Measurements from ENCODE around the gene CHRM5.
"Not testable (repeated sequence)": the region's sequence is repeated elsewhere in the genome, so short reads cannot be mapped to it uniquely, and the experiment has no call there.

The CHRM5 gene

DNA sequence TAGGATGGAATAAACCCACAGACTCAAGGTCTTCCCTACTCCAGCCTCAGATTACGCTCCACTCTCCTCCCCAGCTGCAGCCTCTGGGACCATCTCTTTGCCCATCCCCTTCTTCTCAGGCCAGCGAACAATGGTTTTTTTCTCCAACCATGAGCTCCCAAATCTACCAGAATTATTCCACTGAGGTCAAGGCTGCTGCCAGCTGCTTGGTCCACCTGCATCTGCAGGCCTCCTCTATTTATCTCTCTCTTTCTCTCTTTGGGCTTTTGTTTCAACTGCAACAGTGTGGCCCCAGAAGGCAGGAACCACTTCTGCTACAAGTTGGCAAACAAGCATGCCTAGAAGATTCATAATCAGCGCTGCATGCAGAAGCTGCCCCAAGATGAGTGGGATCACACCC lies 19.1 kb downstream of the CHRM5 start:
- H3K4me3 ChIP-seq (ENCODE audit: low read length), result no peak overlapping the region
- no peak for DNase-seq (ENCODE audit: low read depth)
- TF ChIP-seq, protein P1, sequence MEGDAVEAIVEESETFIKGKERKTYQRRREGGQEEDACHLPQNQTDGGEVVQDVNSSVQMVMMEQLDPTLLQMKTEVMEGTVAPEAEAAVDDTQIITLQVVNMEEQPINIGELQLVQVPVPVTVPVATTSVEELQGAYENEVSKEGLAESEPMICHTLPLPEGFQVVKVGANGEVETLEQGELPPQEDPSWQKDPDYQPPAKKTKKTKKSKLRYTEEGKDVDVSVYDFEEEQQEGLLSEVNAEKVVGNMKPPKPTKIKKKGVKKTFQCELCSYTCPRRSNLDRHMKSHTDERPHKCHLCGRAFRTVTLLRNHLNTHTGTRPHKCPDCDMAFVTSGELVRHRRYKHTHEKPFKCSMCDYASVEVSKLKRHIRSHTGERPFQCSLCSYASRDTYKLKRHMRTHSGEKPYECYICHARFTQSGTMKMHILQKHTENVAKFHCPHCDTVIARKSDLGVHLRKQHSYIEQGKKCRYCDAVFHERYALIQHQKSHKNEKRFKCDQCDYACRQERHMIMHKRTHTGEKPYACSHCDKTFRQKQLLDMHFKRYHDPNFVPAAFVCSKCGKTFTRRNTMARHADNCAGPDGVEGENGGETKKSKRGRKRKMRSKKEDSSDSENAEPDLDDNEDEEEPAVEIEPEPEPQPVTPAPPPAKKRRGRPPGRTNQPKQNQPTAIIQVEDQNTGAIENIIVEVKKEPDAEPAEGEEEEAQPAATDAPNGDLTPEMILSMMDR (conservative IDR thresholded peaks at IDR 0.05; ENCODE audit: low read length), result no peak

DNA sequence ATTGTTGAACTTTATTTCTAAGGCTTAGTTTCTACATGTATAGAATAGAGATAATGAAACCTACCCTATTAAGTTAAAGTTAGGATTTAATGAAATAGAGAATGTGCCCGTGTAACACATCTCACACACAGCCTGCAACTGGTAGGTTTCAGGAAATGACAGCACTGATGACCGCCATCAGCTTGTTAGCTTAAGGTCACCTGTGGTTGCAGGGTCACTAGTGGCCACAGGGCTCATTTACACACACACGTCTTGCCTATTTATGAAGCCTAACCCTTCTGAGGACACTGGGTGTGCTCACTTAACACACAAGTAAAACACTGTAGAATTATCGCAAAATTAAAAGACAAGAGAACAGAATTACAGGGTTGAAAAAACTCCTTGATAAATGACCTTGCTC lies 20.1 kb downstream of the CHRM5 start:
- no peak for DNase-seq (ENCODE audit: low read depth)
- TF ChIP-seq, protein P1 (conservative IDR thresholded peaks at IDR 0.05; ENCODE audit: low read length), result no peak
- H3K4me3 ChIP-seq (ENCODE audit: low read length), result no peak overlapping the region

DNA sequence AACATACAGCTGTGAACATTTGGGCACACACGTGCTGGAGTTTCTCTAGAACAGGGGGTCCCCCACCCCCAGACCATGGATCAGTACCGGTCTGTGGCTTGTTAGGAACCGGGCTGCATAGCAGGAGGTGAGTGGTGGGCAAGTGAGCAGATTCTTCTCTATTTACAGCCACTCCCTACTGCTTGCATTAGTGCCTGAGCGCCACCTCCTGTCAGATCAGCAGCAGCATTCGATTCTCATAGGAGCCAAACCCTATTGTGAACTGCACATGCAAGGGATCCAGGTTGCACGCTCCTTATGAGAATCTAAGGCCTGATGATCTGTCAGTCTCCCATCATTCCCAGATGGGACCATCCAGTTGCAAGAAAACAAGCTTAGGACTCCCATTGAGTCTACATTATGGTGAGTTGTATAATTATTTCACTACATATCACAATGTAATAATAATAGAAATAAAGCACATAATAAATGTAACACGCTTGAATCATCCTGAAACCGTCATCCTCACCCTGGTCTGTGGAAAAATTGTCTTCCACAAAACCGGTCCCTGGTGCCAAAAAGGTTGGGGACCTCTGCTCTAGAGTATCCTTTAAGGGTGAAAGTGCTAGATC lies 25.8 kb downstream of the CHRM5 start:
- no peak overlapping the region for H3K4me3 ChIP-seq (ENCODE audit: low read length)
- TF ChIP-seq, protein P1 (conservative IDR thresholded peaks at IDR 0.05; ENCODE audit: low read length), result peak; percentile 52
- peak; percentile 18 for DNase-seq (ENCODE audit: low read depth)

DNA sequence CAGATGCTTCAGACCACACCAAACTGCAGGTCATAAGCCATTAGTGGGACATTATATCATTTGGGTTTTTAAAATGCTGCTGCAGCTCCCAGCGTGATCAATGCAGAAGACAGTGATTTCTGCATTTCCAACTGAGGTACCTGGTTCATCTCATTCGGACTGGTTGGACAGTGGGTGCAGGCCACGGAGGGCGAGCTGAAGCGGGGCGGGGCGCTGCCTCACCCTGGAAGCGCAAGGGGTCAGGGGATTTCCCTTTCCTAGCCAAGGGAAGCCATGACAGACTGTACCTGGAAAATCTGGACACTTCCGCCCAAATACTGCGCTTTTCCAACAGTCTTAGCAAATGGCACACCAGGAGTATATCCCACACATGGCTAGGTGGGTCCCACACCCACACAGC lies 27.4 kb downstream of the CHRM5 start:
- DNase-seq (ENCODE audit: low read depth); H3K4me3 ChIP-seq (ENCODE audit: low read length): not testable (repeated sequence)

DNA sequence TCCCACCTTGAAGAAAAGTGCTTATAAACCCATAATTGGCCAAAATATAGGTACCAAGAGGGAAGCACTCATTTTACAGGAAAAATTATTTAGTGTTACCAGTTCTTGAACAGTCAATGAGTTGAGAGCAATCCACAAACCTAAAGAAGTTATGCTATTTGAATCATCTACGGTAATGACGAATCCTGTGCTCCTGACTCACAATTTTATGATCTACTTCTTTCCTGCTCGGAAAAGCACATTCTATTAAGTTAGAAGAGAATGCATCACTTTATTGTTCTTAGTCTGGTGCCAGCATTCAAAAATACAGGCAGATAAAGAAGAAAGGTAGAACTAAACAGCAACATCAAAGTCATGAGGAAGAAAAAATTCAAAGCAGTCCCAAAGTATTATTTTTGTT lies 33.2 kb downstream of the CHRM5 start:
- DNase-seq (ENCODE audit: low read depth), result no peak
- TF ChIP-seq, protein P1 (conservative IDR thresholded peaks at IDR 0.05; ENCODE audit: low read length), result no peak

DNA sequence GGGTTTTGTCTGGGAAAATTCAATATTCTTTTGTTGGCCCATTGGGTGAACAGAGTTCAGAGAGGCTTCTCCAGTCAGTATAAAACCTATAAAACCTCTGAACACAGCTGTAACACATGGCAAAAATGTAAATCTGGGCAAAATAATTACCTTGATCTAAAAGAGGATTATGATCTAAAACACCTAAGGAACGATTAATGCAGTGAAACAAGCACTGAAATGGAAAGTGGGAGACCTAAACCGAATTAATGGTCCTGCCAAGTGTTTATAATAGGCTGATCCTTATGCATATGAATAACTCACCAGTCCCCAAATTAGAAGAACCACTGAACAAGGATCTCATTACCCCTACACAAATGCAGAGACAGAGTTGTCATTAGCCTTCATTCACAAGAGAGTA lies 38.1 kb downstream of the CHRM5 start:
- TF ChIP-seq, protein P1 (conservative IDR thresholded peaks at IDR 0.05; ENCODE audit: low read length), result no peak
- no peak overlapping the region for H3K4me3 ChIP-seq (ENCODE audit: low read length)
- DNase-seq (ENCODE audit: low read depth), result no peak

More for the DNA sequence above, 33.2 kb downstream of the CHRM5 start:
- H3K4me3 ChIP-seq (ENCODE audit: low read length), result no peak overlapping the region

DNA sequence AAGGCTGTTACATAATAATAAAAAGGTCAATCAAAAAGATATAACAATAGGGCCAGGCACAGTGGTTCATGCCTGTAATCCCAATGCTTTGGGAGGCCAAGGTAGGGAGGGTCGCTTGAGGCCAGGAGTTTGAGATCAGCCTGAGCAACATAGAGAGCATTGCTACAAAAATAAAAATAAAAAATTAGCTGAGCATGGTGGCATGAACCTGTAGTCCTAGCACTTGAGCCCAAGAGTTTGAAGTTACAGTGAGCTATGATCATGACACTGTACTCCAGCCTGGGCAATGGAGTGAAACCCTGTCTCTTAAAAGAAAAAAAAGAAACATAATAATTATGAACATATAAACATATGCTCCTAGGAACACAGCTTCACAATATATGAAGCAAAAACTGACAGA lies 41.4 kb downstream of the CHRM5 start:
- TF ChIP-seq, protein P1 (conservative IDR thresholded peaks at IDR 0.05; ENCODE audit: low read length), result no peak
- no peak for DNase-seq (ENCODE audit: low read depth)
- no peak overlapping the region for H3K4me3 ChIP-seq (ENCODE audit: low read length)

DNA sequence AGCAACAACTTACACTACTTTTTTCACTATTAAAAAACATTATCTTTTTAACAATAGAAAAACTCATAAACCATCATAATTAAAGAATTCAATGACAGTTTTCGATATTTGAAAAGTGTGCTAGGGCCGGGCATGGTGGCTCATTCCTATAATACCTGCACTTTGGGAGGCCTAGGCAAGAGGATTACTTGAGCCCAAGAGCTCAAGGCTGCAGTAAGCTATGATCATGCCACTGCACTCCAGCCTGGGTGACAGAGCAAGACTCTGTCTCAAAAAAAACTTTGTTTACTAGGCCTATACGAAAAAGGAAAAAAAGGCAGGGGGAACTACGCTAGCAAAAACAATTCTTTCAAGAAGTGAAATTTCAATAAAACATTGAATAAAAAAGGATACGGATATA lies 42.6 kb downstream of the CHRM5 start:
- TF ChIP-seq, protein P1 (conservative IDR thresholded peaks at IDR 0.05; ENCODE audit: low read length), result no peak
- DNase-seq (ENCODE audit: low read depth), result no peak
- no peak overlapping the region for H3K4me3 ChIP-seq (ENCODE audit: low read length)

All from AG10803 (cell line).